Endothelial cell (in vitro differentiated cells): ENCODE data around the gene OPA3. TPM values are rescaled to one million over a fixed set of nuclear protein-coding genes. Genes with fewer than 3 reads are reported as not detected.

Experiments
- DNase-seq: peaks from one replicate; pipeline ENCODE4 v3.0.0; 2021; ENCODE audit warnings: low spot score
- H3K27ac Mint-ChIP-seq: one replicate; pipeline ENCODE4 v1.8.0; 2021; ENCODE audit warnings: mixed read lengths, inconsistent platforms; ENCODE audit not compliant: unreplicated experiment
- H3K27me3 Mint-ChIP-seq: one replicate; pipeline ENCODE4 v1.8.0; 2021; ENCODE audit warnings: mild to moderate bottlenecking, moderate library complexity, mixed read lengths, inconsistent platforms; ENCODE audit not compliant: unreplicated experiment
- H3K36me3 Mint-ChIP-seq: one replicate; pipeline ENCODE4 v1.8.0; 2021; ENCODE audit warnings: mild to moderate bottlenecking, low read depth, mixed read lengths, inconsistent platforms; ENCODE audit not compliant: unreplicated experiment
- H3K4me1 Mint-ChIP-seq: one replicate; pipeline ENCODE4 v1.8.0; 2021; ENCODE audit warnings: mild to moderate bottlenecking, mixed read lengths, inconsistent platforms; ENCODE audit not compliant: unreplicated experiment
- H3K4me3 Mint-ChIP-seq: one replicate; pipeline ENCODE4 v1.8.0; 2021; ENCODE audit warnings: mild to moderate bottlenecking, mixed read lengths, inconsistent platforms; ENCODE audit not compliant: unreplicated experiment
- H3K9me3 Mint-ChIP-seq: one replicate; pipeline ENCODE4 v1.8.0; 2021; ENCODE audit warnings: mixed read lengths, inconsistent platforms; ENCODE audit not compliant: unreplicated experiment
- total RNA-seq: library from RNA; stranded (reverse); fragmentation: NEBNext Ultra II Directional; extraction: Animal tissue kit (Norgen Biotek cat#: 25700); gene quantifications from one replicate; pipeline ENCODE4 v1.2.1, GENCODE V29; 2021; ENCODE audit not compliant: unreplicated experiment
- TF ChIP-seq, protein P1 (sequence below): fragments of 200-600 bp; sonication (generic); IDR thresholded peaks from one replicate; pipeline ENCODE4 v1.5.0; 2021; ENCODE audit warnings: antibody characterized with exemption; ENCODE audit not compliant: unreplicated experiment

Gene OPA3
- total RNA-seq, 1 donor from 2014 or later: 13.4 TPM

DNA sequence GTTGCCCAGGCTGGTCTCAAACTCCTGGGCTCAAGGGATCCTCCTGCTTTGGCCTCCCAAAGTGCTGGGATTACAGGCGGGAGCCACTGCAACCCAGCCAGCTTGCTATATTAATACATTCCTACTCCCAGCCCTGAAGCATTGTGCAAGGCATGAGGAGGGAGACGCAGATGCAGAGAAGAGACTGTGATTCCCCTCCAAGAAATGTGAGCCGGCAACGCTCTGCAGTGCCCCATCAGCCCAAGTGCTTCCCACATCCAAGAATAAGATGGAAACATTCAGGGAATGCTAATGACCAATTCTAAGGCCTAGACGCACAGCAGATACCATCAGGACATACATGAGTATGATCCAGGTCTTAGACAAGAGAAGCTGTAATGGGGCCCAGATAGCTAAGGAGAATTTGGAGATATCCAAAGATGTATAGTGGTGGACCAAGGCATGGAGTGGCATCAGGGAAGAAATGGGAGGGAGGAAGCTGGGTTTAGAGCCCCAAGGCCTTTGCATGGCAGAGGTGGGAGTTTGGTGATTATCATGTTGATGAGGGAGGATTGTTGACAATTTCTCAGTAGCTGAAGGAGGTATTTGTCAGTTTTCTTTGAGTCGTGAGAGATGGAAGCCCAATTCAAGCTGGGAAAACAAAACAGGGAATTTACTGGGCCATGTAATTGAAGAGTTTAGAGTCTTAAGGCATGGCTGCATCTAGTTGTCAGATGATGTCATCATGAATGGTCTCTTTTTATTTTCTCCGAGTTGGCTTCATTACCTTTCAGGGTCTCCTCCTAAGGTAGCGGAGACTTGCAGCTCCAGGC lies 83.5 kb downstream of the OPA3 start:
- no peaks in the 10 kb centered on the region for H3K9me3 Mint-ChIP-seq

DNA sequence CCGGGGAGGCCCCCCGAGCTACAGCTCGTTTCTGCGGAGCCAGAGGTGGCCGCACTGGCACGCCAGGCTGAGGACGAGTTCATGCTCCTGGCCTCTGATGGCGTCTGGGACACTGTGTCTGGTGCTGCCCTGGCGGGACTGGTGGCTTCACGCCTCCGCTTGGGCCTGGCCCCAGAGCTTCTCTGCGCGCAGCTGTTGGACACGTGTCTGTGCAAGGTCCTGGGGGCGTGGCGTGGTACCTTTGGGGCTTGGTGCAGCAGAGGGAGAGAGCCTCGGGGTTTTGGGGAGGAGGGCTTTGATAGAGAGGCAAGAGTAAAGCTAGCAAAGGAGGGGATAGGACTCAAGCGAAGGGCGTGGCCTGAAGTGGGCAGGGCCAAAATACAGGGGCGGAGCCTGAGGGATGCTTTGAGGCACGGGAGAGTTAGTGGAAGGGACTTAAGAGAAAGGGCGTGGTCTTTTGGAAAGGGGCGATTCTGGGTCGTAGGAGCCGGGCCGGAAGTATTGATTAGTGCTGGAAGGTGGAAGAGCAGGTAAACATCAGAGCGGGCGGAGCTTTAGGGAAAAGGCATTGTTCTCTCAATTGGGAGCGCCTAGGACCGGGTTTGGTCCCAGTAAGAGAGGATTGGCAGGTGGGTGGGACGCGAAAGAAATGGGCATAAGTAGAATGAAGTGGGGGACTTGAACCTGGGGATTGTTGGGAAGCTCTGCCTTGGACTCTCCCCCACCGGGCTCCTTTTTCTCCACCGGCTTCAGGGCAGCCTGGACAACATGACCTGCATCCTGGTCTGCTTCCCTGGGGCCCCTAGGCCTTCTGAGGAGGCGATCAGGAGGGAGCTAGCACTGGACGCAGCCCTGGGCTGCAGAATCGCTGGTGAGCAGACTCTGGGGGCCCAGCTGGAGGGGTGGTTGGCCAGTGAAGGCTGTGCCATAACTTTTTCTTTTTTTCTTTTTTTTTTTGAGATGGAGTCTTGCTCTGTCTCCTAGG lies 85.1 kb downstream of the OPA3 start:
- DNase-seq: peak; percentile 32
- H3K4me1 Mint-ChIP-seq: peaks cover 21% of the 10 kb centered on the region

More for the DNA sequence above, 83.5 kb downstream of the OPA3 start:
- Mint-ChIP-seq H3K27ac (no peak overlapping the region), H3K4me3 (no peak overlapping the region), H3K27me3 (peaks cover 26% of the 10 kb centered on the region), H3K36me3 (peaks cover 4% of the 10 kb centered on the region), H3K4me1 (peaks cover 16% of the 10 kb centered on the region)
- no peak for DNase-seq
- TF ChIP-seq, protein P1, sequence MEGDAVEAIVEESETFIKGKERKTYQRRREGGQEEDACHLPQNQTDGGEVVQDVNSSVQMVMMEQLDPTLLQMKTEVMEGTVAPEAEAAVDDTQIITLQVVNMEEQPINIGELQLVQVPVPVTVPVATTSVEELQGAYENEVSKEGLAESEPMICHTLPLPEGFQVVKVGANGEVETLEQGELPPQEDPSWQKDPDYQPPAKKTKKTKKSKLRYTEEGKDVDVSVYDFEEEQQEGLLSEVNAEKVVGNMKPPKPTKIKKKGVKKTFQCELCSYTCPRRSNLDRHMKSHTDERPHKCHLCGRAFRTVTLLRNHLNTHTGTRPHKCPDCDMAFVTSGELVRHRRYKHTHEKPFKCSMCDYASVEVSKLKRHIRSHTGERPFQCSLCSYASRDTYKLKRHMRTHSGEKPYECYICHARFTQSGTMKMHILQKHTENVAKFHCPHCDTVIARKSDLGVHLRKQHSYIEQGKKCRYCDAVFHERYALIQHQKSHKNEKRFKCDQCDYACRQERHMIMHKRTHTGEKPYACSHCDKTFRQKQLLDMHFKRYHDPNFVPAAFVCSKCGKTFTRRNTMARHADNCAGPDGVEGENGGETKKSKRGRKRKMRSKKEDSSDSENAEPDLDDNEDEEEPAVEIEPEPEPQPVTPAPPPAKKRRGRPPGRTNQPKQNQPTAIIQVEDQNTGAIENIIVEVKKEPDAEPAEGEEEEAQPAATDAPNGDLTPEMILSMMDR: no peak

DNA sequence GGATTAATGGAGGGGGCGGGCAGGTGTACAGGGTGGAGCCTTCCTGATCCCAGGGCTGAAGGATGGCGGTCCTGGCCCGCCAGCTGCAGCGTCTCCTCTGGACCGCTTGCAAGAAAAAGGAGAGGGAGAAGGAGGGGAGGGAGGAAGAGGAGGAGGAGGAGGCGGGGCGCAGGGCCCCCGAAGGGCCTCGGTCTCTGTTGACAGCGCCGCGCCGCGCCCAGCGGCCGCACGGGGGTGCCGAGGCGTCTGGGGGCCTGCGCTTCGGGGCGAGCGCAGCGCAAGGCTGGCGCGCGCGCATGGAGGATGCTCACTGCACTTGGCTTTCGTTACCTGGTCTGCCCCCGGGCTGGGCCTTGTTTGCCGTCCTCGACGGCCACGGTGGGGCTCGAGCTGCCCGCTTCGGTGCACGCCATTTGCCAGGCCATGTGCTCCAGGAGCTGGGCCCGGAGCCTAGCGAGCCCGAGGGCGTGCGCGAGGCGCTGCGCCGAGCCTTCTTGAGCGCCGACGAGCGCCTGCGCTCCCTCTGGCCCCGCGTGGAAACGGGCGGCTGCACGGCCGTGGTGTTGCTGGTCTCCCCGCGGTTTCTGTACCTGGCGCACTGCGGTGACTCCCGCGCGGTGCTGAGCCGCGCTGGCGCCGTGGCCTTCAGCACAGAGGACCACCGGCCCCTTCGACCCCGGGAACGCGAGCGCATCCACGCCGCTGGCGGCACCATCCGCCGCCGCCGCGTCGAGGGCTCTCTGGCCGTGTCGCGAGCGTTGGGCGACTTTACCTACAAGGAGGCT lies 86.0 kb downstream of the OPA3 start, which contains the start of gene PPM1N:
TSS of gene PPM1N (plus strand) at position 33 of the 785 bp plus-strand sequence. CDS start at position 63, 30 bp downstream.
- Mint-ChIP-seq H3K36me3 (peaks cover 14% of the 10 kb centered on the region), H3K4me3 (peak within 1 kb of the TSS; percentile 94), H3K4me1 (peaks cover 21% of the 10 kb centered on the region), H3K27ac (peak within 1 kb of the TSS; percentile 30), H3K27me3 (peaks cover 19% of the 10 kb centered on the region), H3K9me3 (no peaks in the 10 kb centered on the region)
- TF ChIP-seq, protein P1: no peak
- DNase-seq: peak; percentile 23

More for the DNA sequence above, 85.1 kb downstream of the OPA3 start:
- no peaks in the 10 kb centered on the region for H3K9me3 Mint-ChIP-seq
- H3K27ac Mint-ChIP-seq: no peak overlapping the region
- peaks cover 14% of the 10 kb centered on the region for H3K36me3 Mint-ChIP-seq
- H3K4me3 Mint-ChIP-seq: peak overlapping the region; percentile 67
- TF ChIP-seq, protein P1: no peak
- peaks cover 19% of the 10 kb centered on the region for H3K27me3 Mint-ChIP-seq

DNA sequence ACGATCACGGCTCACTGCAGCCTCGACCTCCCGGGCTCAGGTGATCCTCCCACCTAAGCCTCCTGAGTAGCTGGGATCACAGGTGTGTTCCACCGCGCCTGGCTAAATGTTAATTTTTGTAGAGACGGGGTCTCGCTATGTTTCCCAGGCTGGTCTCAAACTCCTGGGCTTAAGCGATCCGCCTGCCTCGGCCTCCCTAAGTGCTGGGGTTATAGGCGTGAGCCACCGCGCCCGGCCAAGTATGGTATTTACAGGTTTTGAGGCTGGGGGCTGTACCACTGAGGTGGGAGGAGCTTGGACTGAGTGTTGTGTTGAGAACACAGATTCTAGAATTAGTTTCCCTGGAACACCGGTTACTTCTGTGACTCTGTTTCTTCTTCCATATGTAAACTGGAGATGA lies 86.8 kb downstream of the OPA3 start:
- Mint-ChIP-seq H3K4me1 (peaks cover 21% of the 10 kb centered on the region), H3K9me3 (no peaks in the 10 kb centered on the region), H3K27ac (no peak overlapping the region), H3K4me3 (peak overlapping the region; percentile 65), H3K27me3 (peaks cover 19% of the 10 kb centered on the region), H3K36me3 (peaks cover 14% of the 10 kb centered on the region)
- no peak for DNase-seq
- TF ChIP-seq, protein P1: no peak
